ENCODE data around the gene IRF2BP2. TPM values are rescaled to one million over a fixed set of nuclear protein-coding genes. Genes with fewer than 3 reads are reported as not detected.

IRF2BP2 gene
- total RNA-seq, 1 experiment from 2014 or later: 122 TPM

- CTCF ChIA-PET: no interaction called here
These were observed 33.3 kb upstream of the IRF2BP2 start for GRCh38 chr1:234643111-234643849.

DNA sequence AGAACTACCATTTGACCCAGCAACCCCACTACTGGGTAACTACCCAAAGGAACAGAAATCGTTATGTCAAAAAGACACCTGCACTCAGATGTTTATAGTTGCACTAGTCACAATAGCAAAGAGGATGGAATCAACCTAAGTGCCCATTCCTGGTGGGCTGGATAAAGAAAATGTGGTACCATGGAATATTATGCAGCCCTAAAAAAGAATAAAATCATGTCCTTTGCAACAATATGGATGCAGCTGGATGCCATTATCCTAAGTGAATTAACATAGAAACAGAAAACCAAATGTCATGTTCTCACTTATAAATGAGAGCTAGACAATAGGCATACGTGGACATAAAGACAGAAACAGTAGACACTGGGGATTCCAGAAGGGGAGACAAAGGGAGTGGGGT, 32.5 kb upstream of the IRF2BP2 start:
- Histone ChIP-seq H3K79me2 (ENCODE audit: low read depth) (no peaks in the 10 kb centered on the region), H3F3A (ENCODE audit: insufficient read depth, low read depth) (peaks cover 28% of the 10 kb centered on the region), H3K27ac (no peak overlapping the region), H3K9me3 (ENCODE audit: insufficient read depth, low read depth) (peaks cover 11% of the 10 kb centered on the region; the same call in 1 of the 2 replicates), H2AFZ (no peak overlapping the region), H3K36me3 (ENCODE audit: low read depth) (no peaks in the 10 kb centered on the region), H3K27me3 (ENCODE audit: insufficient read depth, low read depth) (no peaks in the 10 kb centered on the region), H3K4me1 (replicated peaks; ENCODE audit: insufficient read depth) (peaks cover 25% of the 10 kb centered on the region), H3K4me2 (no peak overlapping the region), H3K4me3 (no peak overlapping the region), H3K9me2 (ENCODE audit: insufficient read depth) (no peaks in the 10 kb centered on the region), H4K20me1 (ENCODE audit: insufficient read depth) (no peaks in the 10 kb centered on the region)
- intact Hi-C loops (cut with micrococcal nuclease; ENCODE audit: unreplicated experiment): no loop called here
- CTCF ChIA-PET: no interaction called here
- TF ChIP-seq, protein P1, sequence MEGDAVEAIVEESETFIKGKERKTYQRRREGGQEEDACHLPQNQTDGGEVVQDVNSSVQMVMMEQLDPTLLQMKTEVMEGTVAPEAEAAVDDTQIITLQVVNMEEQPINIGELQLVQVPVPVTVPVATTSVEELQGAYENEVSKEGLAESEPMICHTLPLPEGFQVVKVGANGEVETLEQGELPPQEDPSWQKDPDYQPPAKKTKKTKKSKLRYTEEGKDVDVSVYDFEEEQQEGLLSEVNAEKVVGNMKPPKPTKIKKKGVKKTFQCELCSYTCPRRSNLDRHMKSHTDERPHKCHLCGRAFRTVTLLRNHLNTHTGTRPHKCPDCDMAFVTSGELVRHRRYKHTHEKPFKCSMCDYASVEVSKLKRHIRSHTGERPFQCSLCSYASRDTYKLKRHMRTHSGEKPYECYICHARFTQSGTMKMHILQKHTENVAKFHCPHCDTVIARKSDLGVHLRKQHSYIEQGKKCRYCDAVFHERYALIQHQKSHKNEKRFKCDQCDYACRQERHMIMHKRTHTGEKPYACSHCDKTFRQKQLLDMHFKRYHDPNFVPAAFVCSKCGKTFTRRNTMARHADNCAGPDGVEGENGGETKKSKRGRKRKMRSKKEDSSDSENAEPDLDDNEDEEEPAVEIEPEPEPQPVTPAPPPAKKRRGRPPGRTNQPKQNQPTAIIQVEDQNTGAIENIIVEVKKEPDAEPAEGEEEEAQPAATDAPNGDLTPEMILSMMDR (conservative IDR thresholded peaks at IDR 0.05): no peak
- no peak for TF ChIP-seq EZH2 (IDR thresholded peaks at IDR 0.05; ENCODE audit: low read depth)
- BruUV-seq (replicated peaks): no TSS peak
- POLR2A ChIA-PET (ENCODE audit: unreplicated experiment): no interaction called here
- DNase-seq: no peak

More at GRCh38 chr1:234643111-234643849, 33.3 kb upstream of the IRF2BP2 start:
- no peak overlapping the region for H3K27ac ChIP-seq
- peaks cover 21% of the 10 kb centered on the region for H3K4me1 ChIP-seq (replicated peaks; ENCODE audit: insufficient read depth)
- no peaks in the 10 kb centered on the region for H3K27me3 ChIP-seq (ENCODE audit: insufficient read depth, low read depth)
- peaks cover 11% of the 10 kb centered on the region; the same call in 1 of the 2 replicates for H3K9me3 ChIP-seq (ENCODE audit: insufficient read depth, low read depth)
- H3K36me3 ChIP-seq (ENCODE audit: low read depth): no peaks in the 10 kb centered on the region
- intact Hi-C loops (cut with micrococcal nuclease; ENCODE audit: unreplicated experiment): no loop called here
- no peaks in the 10 kb centered on the region for H4K20me1 ChIP-seq (ENCODE audit: insufficient read depth)
- H2AFZ ChIP-seq: no peak overlapping the region
- DNase-seq: no peak
- BruUV-seq (replicated peaks): no TSS peak
- H3K9me2 ChIP-seq (ENCODE audit: insufficient read depth): no peaks in the 10 kb centered on the region
- H3K79me2 ChIP-seq (ENCODE audit: low read depth): no peaks in the 10 kb centered on the region
- POLR2A ChIA-PET (ENCODE audit: unreplicated experiment): no interaction called here
- peaks cover 21% of the 10 kb centered on the region for H3F3A ChIP-seq (ENCODE audit: insufficient read depth, low read depth)
- TF ChIP-seq EZH2 (IDR thresholded peaks at IDR 0.05; ENCODE audit: low read depth): no peak
- TF ChIP-seq, protein P1 (conservative IDR thresholded peaks at IDR 0.05): no peak
- H3K4me2 ChIP-seq: no peak overlapping the region
- no peak overlapping the region for H3K4me3 ChIP-seq

GRCh38 chr1:234639961-234640360, 30.0 kb upstream of the IRF2BP2 start:
- Histone ChIP-seq H3K4me3 (no peak overlapping the region), H3K9me3 (ENCODE audit: insufficient read depth, low read depth) (no peaks in the 10 kb centered on the region), H3K4me1 (replicated peaks; ENCODE audit: insufficient read depth) (peaks cover 25% of the 10 kb centered on the region), H3K27ac (0 out of 2 replicates have a peak overlapping the region, but pooled peaks have one; percentile 48), H4K20me1 (ENCODE audit: insufficient read depth) (no peaks in the 10 kb centered on the region), H3F3A (ENCODE audit: insufficient read depth, low read depth) (peaks cover 28% of the 10 kb centered on the region), H3K36me3 (ENCODE audit: low read depth) (no peaks in the 10 kb centered on the region), H3K79me2 (ENCODE audit: low read depth) (no peaks in the 10 kb centered on the region), H3K4me2 (peak overlapping the region; percentile 46; the same call in 1 of the 2 replicates), H3K27me3 (ENCODE audit: insufficient read depth, low read depth) (no peaks in the 10 kb centered on the region), H2AFZ (no peak overlapping the region), H3K9me2 (ENCODE audit: insufficient read depth) (no peaks in the 10 kb centered on the region)
- intact Hi-C loops (cut with micrococcal nuclease; ENCODE audit: unreplicated experiment): no loop called here
- DNase-seq: no peak
- ChIA-PET POLR2A (ENCODE audit: unreplicated experiment) (no interaction called here), CTCF (no interaction called here)
- TF ChIP-seq, protein P1 (conservative IDR thresholded peaks at IDR 0.05): no peak
- TF ChIP-seq EZH2 (IDR thresholded peaks at IDR 0.05; ENCODE audit: low read depth): no peak
- BruUV-seq (replicated peaks): no TSS peak

Data from PC-9 (cell line).